Testis (tissue), 5 donors: Measurements from ENCODE around the gene XAB2. TPM values are rescaled to one million over a fixed set of nuclear protein-coding genes. Genes with fewer than 3 reads are reported as not detected.

ENCODE experiments used
- DNase-seq: peaks from one replicate; pipeline ENCODE4 v3.0.0-alpha.2; 2019
- H3K27ac ChIP-seq, 2 donors: fragments of 200-600 bp; sonication (generic); one replicate each; pipeline ENCODE4 v1.5.1; 2019
- H3K27me3 ChIP-seq: fragments of 200-600 bp; sonication (generic); one replicate; pipeline ENCODE4 v1.5.1; 2019
- H3K36me3 ChIP-seq: fragments of 200-600 bp; sonication (generic); one replicate; pipeline ENCODE4 v1.5.1; 2017; ENCODE audit warnings: low read depth; ENCODE audit errors: missing control alignments
- H3K4me1 ChIP-seq: fragments of 200-600 bp; sonication (generic); one replicate; pipeline ENCODE4 v1.5.1; 2019
- H3K4me3 ChIP-seq, 2 donors: fragments of 200-600 bp; sonication (generic); one replicate each; pipeline ENCODE4 v1.5.1; 2017 to 2019
- H3K9me3 ChIP-seq: fragments of 200-600 bp; sonication (generic); one replicate; pipeline ENCODE4 v1.5.1; 2017
- CTCF ChIP-seq, 3 experiments: fragments of 450-650 bp in 2 of 3; fragments of 200-600 bp in 1 of 3; sonication (generic) in 1 of 3; IDR thresholded peaks; one replicate each; pipeline ENCODE4 v1.5.1; 2016 to 2019; ENCODE audit warnings: antibody characterized with exemption in 3 of 3, mild to moderate bottlenecking in 2 of 3, moderate library complexity in 1 of 3
- POLR2A ChIP-seq: fragments of 450-650 bp; IDR thresholded peaks from one replicate; pipeline ENCODE4 v1.6.1; 2017; ENCODE audit warnings: antibody characterized with exemption, mild to moderate bottlenecking, moderate library complexity
- WGBS, 2 donors: methylation state at CpG; one replicate each; pipeline ENCODE4 v1.1.5; 2018; 5-methylcytosine and 5-hydroxymethylcytosine counted together
- intact Hi-C: fragments of 100-400 bp; cut with DNase I; formaldehyde crosslinking; loops from one replicate; pipeline ENCODE4 v1.15.1; 2023; ENCODE audit warnings: low total_unique reads
- long read RNA-seq, 2 donors: transcript quantifications; one replicate each; lab custom pipeline, GENCODE V29; 2026
- polyA plus RNA-seq: library from polyadenylated mRNA; stranded (reverse); fragments of 350-450 nt; fragmentation: Illumina TruSeq; extraction: RNeasy Lipid Tissue Mini Kit (QIAGEN cat#74804); gene quantifications from one replicate; pipeline ENCODE4 v1.2.3, GENCODE V29; 2014; ENCODE audit warnings: low read depth, low replicate concordance; ENCODE audit not compliant: insufficient read depth
- total RNA-seq, 2 donors: library from RNA; depleted of rRNA; stranded (reverse); fragments of >200 nt; gene quantifications; one replicate each; pipeline ENCODE4 v1.2.3, GENCODE V29; 2016

XAB2 gene
- total RNA-seq (100 to 1,000 TPM in 1 of 2 donors, 10 to 100 TPM in 1; 97.2 to 128 TPM), polyA plus RNA-seq (90.3 TPM)
- long read RNA-seq, donor 1, transcript XAB2-201 (19 exons, 2,667 nt), result major isoform, 9 of 47 reads
- long read RNA-seq, donor 1, partial matches to known transcripts, result 38 of 47 reads
- long read RNA-seq, donor 1, other reads (novel, unspliced or antisense), result 0 of 47 reads
- long read RNA-seq, donor 2, transcript XAB2-201 (19 exons, 2,667 nt), result major isoform, 13 of 13 reads
- long read RNA-seq, donor 2, partial matches to known transcripts, result 0 of 13 reads
- long read RNA-seq, donor 2, other reads (novel, unspliced or antisense), result 0 of 13 reads

DNA sequence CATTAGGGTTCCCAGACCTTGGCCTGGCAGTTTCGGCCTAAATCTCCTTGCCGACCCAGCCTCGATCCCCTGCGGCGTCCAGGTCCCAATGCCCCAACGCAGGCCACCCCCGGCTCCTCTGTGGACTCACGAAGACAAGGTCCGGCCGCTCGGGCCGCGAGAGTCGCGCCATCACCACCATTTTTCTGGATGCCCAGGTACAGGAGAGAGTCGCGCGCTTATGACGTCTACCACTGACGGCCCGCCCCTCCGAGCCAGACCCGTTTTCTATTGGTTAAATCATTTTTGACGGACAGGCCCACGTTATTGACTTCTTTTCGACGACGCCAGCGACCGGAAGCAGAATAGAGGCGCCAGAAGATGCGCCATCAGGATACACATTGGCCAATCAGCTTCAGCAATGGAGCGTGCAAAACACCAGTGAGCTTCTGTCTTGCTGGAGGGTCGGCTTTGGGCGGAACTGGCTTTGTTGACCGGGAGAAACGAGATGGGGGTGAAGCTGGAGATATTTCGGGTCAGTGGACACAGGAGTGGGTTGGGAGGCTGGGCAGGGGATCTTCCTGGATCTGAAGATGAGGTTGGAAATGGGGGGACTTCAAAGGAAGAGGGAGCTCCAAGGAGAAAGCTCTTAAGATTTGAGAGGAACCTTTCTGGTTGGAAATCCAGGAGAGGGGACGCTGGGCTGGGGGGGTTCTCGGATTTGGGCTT, at the start of gene XAB2, which contains the start of gene PET100:
Gene XAB2 (minus strand): TSS at position 199 of the 708 bp plus-strand sequence. CDS start 18 bp downstream, at position 181.
Gene PET100 (plus strand): TSS at position 447 of the 708 bp plus-strand sequence. CDS start 41 bp downstream, at position 488.
- H3K27ac ChIP-seq, result peak within 1 kb of the TSS; percentile 69 to 77
- DNase-seq, result peak; percentile 99
- no peaks in the 10 kb centered on the region for H3K36me3 ChIP-seq
- H3K4me1 ChIP-seq, result peaks cover 20% of the 10 kb centered on the region
- no peaks in the 10 kb centered on the region for H3K9me3 ChIP-seq
- WGBS, 2 donors, result 0% methylated on average over 33 to 40 of the region's 40 CpGs
- TF ChIP-seq CTCF (IDR thresholded peaks at IDR 0.05), result no peak
- TF ChIP-seq POLR2A, result no peak
- no peaks in the 10 kb centered on the region for H3K27me3 ChIP-seq
- intact Hi-C loops, result no loop called here
- peak within 1 kb of the TSS; percentile 75 to 85 for H3K4me3 ChIP-seq

GRCh38 chr19:7677669-7678311, 48.4 kb upstream of the XAB2 start:
- Histone ChIP-seq H3K36me3 (no peaks in the 10 kb centered on the region), H3K27ac (no peak overlapping the region), H3K4me1 (peaks cover 11% of the 10 kb centered on the region), H3K27me3 (no peaks in the 10 kb centered on the region), H3K4me3 (no peak overlapping the region), H3K9me3 (no peaks in the 10 kb centered on the region)
- no peak for TF ChIP-seq POLR2A
- TF ChIP-seq CTCF (IDR thresholded peaks at IDR 0.05), result no peak
- 60 to 76% methylated on average over 10 to 12 of the region's 12 CpGs for WGBS, 2 donors
- no peak for DNase-seq
- intact Hi-C loops, result loop anchor here (10.0 kb wide), 1 partner anchor 113 kb away; no protein-coding TSS in a partner anchor

GRCh38 chr19:7676854-7677253, 47.5 kb upstream of the XAB2 start, which contains the start of gene MCEMP1:
MCEMP1 (plus strand) TSS chr19:7677090; CDS start chr19:7677121, 31 bp downstream.
- no peaks in the 10 kb centered on the region for H3K9me3 ChIP-seq
- DNase-seq, result no peak
- whole genome bisulfite sequencing, 2 donors, result 60 to 64% methylated on average over 10 of the region's 10 CpGs
- peaks cover 9% of the 10 kb centered on the region for H3K4me1 ChIP-seq
- H3K27me3 ChIP-seq, result no peaks in the 10 kb centered on the region
- H3K36me3 ChIP-seq, result no peaks in the 10 kb centered on the region
- no peak within 1 kb of the TSS for H3K4me3 ChIP-seq
- no peak within 1 kb of the TSS for H3K27ac ChIP-seq
- intact Hi-C loops, result loop anchor here (10.0 kb wide), 1 partner anchor 112 kb away; no protein-coding TSS in a partner anchor
- TF ChIP-seq CTCF (IDR thresholded peaks at IDR 0.05), result no peak
- TF ChIP-seq POLR2A, result no peak

DNA sequence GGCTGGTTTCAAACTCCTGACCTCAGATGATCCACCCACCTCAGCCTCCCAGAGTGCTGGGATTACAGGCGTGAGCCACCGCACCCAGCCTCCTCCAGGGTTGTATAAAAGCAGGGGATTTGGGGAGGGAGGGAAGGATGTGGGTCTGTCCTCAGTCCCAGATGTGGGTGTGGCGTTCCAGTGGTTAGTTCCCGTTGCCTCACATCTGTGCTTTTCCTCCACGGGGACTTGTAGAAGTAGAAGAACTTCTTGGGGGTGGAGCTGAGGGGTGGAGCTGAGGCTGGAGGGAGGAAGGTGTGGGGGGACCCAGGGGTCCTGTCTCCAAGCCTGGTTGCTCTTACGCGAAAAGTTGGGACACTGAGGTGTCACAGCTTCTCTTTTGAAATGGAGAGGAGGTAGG, 47.0 kb upstream of the XAB2 start:
- no peaks in the 10 kb centered on the region for H3K9me3 ChIP-seq
- no peaks in the 10 kb centered on the region for H3K27me3 ChIP-seq
- no peaks in the 10 kb centered on the region for H3K36me3 ChIP-seq
- no peak for DNase-seq
- H3K4me3 ChIP-seq, result no peak overlapping the region
- H3K27ac ChIP-seq, result no peak overlapping the region
- intact Hi-C loops, result loop anchor here (10.0 kb wide), 1 partner anchor 112 kb away; no protein-coding TSS in a partner anchor
- no peak for TF ChIP-seq CTCF (IDR thresholded peaks at IDR 0.05)
- no peak for TF ChIP-seq POLR2A
- H3K4me1 ChIP-seq, result peaks cover 4% of the 10 kb centered on the region
- 41 to 60% methylated on average over 7 of the region's 7 CpGs for WGBS, 2 donors
